ENCODE measurements around the gene RYR3.

DNA sequence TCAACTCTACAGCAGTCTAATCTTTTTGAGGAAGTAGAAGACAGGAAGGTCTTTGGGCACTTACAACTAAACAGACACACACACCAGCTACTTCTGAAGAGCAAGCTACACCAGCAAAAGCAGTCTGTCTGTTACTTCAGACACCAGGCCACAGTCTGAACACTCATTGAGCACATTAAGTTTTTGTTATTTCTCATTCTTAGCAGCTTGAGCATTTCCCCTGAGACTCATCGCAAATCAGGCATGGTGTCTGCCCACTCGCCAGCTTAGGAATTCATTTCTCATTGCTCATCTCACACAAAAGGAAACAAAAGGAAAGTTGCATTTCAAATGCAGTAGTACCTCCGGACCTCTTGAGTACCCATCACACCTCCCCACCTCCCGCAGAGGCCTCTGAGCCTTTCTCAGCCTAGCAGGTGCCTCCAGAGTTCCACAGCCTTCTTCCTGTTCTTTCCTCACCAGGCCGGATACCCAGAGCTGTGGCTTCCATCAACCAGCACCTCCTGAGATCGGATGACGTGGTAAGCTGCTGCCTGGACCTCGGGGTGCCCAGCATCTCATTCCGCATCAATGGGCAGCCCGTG lies 302.0 kb downstream of the RYR3 start:
- TF ChIP-seq CTCF (IDR thresholded peaks at IDR 0.05; ENCODE audit: low read depth, low read length) (no peak), EZH2phosphoT487 (IDR thresholded peaks at IDR 0.05; ENCODE audit: low read depth) (no peak)

Data from OCI-LY3 (cell line).